Activated CD8-positive, alpha-beta memory T cell treated with anti-CD3 and anti-CD28 coated beads for 24 hours (primary cell): ENCODE results near the gene GALNT7.
A peak's percentile ranks its signal among the peaks of the same experiment; 100 is the strongest.

ENCODE experiments used
- DNase-seq: peaks from one replicate; pipeline ENCODE4 v3.0.0-alpha.2; 2020

Gene GALNT7

DNA sequence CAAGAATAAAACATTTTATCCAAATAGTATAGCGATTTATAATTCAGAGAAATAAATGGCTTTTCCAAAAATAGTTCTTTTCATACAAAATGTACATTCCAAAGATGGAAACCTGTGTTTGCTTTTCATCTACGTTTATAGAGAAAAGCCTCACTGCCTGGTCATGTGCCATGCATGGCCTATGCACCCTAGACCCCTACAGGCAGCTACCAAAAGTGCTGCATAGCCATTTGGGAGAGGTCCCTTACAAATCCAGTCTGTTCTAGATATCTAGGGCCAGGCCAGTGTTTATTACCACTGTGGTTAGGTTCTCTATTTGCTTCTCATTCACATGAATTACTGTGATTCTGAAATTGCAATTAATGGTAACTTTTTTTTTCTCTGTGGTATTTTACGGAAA, 148.4 kb downstream of the GALNT7 start:
- no peak for DNase-seq

DNA sequence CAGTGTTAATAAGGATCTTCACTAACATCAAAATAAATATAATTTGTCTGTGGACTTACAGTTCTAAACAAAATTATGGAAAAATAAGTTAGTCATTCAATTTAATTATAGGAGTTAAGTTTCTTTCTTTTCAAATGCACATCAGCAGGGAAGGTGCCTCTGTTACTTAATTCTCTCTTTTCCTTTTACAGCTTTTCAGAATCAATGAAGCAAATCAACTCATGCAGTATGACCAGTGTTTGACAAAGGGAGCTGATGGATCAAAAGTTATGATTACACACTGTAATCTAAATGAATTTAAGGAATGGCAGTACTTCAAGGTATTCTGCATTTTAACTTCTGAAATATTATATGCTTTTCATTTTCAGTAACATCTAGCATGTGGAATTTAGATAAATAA, 149.6 kb downstream of the GALNT7 start:
- no peak for DNase-seq

DNA sequence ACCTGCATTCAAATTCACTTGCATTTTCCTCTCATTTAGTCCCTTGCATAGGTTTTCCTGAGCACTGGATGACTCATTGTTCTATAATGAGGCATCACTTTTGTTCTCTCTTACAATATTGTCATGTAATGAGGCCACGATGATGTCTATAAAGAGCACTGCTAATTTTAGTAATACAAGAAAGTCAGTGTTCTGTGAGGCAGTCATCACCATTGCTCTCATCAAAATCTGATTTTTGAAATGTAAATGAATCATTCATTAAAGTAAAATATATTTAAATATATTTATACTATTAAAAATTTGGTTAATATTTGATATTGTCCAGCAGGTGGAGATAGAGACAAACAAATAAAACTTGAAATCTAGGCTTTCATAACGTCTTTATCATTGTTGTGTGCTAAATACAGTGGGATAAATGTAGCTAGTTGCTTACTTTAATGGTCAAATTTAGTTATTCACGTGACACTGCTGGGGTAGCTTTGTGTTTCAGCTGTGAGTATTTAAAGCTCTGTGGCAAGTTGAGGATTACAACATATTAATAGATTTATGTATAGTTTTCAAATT, 150.1 kb downstream of the GALNT7 start:
- no peak for DNase-seq

DNA sequence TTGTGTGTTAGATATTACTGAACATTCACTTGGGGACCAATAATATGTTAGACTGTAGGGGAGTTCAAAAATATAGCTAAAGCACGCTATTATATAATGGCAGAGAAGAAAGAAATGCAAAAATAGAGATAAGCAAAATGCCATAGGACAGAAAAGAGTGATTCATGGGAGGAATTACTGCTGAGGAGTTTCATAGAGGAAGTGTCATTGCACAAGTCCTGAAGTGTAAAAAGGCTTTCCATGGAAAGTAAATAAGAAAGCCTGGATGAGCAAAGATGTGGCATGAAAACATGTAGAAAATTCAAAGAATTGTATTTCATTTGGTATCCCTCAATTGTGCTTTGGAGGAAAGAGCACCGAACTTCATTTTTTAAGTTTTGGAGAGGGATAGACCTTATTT, 151.1 kb downstream of the GALNT7 start:
- no peak for DNase-seq

- DNase-seq = no peak
Measured at GRCh38 chr4:173325007-173325736, 156.6 kb downstream of the GALNT7 start.

DNA sequence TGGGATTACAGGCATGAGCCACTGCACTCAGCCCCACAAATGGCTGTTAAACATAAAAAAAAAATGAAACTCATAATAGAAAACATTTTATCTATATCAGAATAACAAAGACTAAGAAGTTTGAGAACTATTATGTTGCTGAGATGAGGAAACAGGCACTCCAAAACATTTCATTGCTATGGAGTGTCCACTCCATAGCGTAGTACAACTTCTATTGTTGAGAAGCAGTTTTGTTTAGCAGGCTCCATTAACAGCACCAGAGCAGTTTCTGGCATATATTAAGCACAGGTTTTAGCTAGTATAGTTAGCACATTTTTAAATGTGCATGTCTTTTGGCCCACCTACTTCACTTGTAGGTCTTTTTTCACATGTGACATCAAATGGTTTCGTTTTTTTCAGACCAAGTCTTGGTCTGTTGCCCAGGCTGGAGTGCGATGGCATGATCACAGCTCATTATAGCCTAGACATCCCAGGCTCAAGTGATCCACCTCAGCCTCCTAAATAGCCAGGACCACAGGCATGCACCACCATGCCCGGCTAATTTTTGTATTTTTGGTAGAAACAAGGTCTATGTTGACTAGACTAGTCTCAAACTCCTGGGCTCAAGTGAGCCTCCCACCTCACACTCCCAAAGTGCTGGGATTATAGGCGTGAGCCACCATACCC, 159.8 kb downstream of the GALNT7 start:
- no peak for DNase-seq

- DNase-seq = no peak
Measured at GRCh38 chr4:173330590-173330989, 162.0 kb downstream of the GALNT7 start.

GRCh38 chr4:173332021-173332487, 163.4 kb downstream of the GALNT7 start:
- no peak for DNase-seq

GRCh38 chr4:173332963-173333657, 164.5 kb downstream of the GALNT7 start:
- DNase-seq = no peak

DNA sequence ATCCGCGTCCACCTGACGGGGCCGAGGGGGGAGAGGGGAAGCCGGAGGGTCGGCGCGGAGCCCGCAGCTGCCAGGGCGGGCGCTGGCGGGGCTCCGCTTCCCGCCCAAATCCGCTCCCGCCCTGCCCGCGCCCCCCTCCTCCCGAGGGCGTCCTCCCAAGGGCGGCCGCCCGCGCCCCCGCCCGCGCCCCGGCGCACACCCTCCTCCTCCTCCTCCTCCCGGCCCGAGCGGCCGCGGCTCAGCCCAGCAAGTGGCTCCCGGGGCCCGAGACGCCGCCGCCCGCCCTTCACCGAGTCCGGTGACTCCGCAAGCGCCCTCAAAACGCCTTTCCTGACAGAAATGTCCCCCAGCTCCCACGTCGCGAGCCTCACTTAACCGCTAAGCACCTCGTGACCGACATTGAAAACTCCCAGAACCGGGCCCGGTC, 165.1 kb downstream of the GALNT7 start:
- no peak for DNase-seq

- peak; percentile 99 for DNase-seq
Measured at GRCh38 chr4:173334085-173334890, 165.7 kb downstream of the GALNT7 start, which contains the start of gene HMGB2. HMGB2 (minus strand) TSS chr4:173334358; CDS start chr4:173333649, 709 bp downstream.

DNA sequence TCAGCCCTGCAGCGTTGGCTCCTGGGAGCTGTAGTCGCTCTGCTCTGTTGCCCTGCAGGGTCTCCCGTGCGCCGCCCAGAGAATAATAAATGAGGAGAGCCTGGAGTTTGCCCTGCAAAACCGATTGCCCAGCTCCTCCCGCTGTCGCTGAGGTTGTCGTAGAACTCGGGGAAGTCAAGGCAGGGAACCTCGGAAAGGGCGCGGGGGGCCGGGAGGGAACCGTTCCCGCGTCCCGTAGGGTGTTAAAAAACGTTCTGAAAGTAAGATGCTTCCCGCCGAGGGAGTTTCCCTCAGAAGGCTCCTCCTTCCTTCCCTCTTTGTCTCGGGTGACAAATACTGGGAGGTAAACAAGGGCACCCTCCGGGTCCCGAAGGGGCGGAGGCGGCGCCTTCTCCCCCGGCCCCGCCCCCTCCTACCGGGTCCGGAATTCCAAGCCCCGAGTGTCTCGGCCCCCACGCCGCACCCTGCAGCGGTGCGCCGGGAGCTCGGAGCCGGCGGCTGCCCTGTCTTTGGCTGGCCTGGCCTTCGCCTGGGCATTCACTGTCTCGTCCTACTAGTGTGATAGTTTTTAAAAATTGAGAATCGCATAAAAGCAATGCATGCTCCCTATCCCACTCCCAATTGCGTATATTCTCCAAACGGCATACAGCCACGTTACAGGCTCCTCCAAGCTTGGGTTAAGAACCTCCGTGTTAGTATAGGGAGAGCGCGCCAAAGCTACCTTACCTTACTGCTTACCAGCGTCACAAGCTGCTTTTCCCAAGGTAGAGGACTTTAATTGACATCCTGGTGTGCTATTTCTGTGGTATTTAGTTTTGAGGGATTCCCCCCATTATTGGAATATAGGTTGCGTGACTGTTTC, 166.5 kb downstream of the GALNT7 start:
- no peak for DNase-seq

DNA sequence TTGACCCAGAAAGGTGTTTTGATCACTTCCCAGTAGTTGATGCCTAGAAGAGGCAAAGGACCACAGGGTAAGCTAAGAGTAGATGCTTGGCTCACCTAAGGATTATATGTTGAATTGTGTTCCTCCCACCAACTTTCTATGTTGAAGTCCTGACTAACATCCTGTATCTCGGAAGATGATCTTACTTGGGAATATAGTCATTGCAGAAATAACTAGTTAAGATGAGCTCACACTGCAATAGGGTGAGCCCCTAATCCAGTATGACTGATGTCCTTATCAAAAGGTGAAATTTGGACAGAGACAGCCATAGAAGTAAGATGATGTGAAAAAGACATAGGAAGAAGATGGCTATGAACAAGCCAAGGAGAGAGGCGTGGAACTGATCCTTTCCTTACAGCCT, 168.9 kb downstream of the GALNT7 start:
- DNase-seq = no peak

DNA sequence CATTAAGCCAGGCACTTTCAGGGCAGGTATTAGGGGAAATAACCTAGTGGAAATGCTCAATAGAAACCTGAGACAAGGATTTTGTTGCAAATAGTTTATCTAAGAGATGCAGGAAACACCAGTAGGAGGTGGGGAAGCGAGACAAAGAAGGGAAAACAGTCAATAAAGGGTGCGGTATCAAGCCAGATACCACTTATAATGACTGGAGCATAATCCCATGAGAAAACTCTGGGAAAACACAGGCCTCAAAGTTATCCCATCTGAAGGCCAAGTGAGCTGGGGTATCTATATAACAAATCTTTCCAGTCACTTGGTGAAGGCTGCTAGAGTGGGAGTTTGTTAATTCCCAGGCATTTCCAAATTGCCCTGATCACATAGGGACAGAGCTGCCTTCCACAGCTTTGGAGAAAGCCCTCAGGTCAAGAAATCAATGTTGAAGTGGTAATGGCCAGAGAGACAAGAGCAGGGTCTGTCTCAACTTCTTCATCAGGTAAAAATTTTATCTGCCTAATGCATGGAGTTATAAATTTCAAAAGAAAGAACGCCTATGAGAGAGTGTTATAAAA, 175.3 kb downstream of the GALNT7 start:
- no peak for DNase-seq

DNA sequence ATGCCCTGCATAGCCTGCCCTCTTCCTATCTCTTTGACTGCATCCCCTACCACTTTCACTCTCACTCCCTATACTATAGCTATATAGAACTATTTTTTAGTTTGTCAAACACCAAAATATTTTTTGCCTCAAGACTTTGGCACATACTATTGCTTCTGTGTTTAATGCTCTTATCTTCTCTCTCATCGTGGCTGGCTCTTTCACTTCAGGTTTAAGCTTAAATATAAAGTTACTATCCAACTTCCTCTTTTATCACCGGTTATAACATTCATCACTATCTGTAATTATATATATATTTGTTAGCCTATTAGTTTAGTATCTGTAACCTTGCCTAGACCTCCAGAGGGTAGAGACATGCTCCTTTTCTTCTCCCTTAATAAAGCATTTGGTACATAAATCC, 177.0 kb downstream of the GALNT7 start:
- no peak for DNase-seq

DNA sequence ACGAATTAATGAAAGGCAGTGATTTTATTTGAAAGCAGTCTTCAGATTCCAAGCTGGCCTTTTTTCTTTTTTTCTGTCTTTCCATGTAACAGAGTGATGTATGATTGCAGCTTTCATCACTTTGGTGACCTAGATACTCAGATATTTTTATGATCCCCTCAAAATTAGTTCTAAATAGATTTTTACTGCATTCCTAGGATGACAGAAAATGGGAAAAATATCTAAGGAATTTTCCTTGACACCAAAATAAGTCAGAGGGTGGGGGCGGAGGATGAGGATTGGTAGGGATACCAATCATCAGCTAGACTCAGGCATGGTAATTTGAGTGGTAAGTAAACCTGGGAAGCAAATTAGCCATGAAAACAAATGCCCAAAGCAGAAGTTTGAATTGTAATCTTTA, 177.5 kb downstream of the GALNT7 start:
- DNase-seq = no peak

DNA sequence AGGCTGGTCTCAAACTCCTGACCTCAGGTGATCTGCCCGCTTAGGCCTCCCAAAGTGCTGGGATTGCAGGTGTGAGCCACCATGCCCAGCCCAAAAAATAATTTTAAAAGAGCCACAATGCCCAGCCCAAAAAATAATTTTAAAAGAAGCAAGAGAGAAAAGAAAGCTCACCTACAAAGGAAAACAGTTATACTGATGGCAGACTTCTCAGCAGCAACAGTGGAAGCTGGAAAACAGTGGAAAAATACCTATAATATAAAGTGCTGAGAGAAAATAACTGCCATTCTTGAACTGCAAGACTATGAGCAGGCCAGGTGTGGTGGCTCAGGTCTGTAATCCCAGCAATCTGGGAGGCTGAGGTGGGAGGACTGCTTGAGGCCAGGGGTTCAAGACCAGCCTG, 178.9 kb downstream of the GALNT7 start:
- DNase-seq = no peak

DNA sequence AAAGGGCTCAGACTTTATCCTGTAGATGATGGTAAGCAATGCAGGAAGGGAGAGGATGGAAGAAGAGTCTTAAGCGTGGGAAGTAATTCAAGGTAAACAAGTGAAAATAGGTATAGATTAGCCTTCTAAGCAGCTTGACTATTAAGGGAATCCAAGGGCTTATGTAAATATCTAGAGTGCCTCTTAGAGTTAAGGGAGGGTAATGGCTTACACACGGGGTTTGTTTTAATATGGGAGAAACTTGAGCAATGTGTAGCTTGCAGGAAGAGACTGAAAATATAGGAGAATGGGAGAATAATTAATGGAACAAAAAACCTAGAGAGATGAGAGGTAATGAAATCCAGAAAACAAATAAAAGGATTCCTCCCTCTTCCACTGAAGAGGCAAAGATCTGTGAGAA, 189.3 kb downstream of the GALNT7 start:
- DNase-seq = no peak

GRCh38 chr4:173360587-173361221, 192.1 kb downstream of the GALNT7 start:
- DNase-seq = no peak

DNA sequence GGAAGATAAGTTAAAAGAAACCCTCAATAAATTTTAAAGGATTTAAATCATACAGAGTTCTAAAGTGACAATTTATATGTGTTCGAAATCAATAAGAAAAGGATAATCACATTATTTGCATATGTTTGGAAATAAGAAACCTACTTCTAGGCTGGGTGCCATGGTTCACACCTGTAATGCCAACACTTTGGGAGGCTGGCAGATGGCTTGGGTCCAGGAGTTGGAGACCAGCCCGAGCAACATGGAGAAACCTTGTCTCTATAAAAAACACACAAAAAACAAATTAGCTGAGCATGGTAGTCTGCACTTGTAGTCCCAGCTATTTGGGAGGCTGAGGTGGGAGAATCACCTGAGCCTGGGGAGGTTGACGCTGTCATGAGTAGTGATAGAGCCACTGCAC, 194.1 kb downstream of the GALNT7 start:
- DNase-seq = no peak
